HUES64 (cell line): ENCODE data around the gene DLG5.
A peak's percentile ranks its signal among the peaks of the same experiment; 100 is the strongest.

Experiments
- H3K27ac ChIP-seq: 2 replicates; pipeline ENCODE4 v1.7.0; 2013; ENCODE audit warnings: low read depth, low read length, inconsistent platforms
- H3K27me3 ChIP-seq: 2 replicates; pipeline ENCODE4 v1.6.1; 2013; ENCODE audit warnings: mild to moderate bottlenecking, low read length; ENCODE audit not compliant: insufficient read depth
- H3K36me3 ChIP-seq: 2 replicates; pipeline ENCODE4 v1.6.1; 2013; ENCODE audit warnings: mild to moderate bottlenecking, low read length; ENCODE audit not compliant: insufficient read depth
- H3K4me1 ChIP-seq: 2 replicates; pipeline ENCODE4 v1.6.1; 2013; ENCODE audit warnings: mild to moderate bottlenecking, low read length, moderate library complexity; ENCODE audit not compliant: insufficient read depth
- H3K4me3 ChIP-seq: 2 replicates; pipeline ENCODE4 v1.5.1; 2013; ENCODE audit warnings: mild to moderate bottlenecking, low read length, moderate library complexity
- H3K9ac ChIP-seq: 2 replicates; pipeline ENCODE4 v1.6.1; 2013; ENCODE audit warnings: mild to moderate bottlenecking, low read depth, low read length
- H3K9me3 ChIP-seq: 2 replicates; pipeline ENCODE4 v1.6.1; 2013; ENCODE audit warnings: low read depth, low read length; ENCODE audit not compliant: insufficient read depth
- WGBS: fragments of 150-250, 120-280 bp; methylation state at CpG from one replicate; pipeline ENCODE4 v1.1.7; 2013; ENCODE audit warnings: missing lambda C conversion rate; 5-methylcytosine and 5-hydroxymethylcytosine counted together

DLG5 gene

GRCh38 chr10:77873536-77874380 is 52.8 kb downstream of the DLG5 start:
- H3K9ac ChIP-seq = no peak overlapping the region
- H3K27me3 ChIP-seq = no peaks in the 10 kb centered on the region
- no peaks in the 10 kb centered on the region for H3K9me3 ChIP-seq
- H3K4me1 ChIP-seq = peaks cover 43% of the 10 kb centered on the region
- 70% methylated on average over 15 of the region's 15 CpGs for WGBS
- H3K27ac ChIP-seq = peak overlapping the region; percentile 53; the same call in 1 of the 2 replicates
- no peak overlapping the region for H3K4me3 ChIP-seq
- no peaks in the 10 kb centered on the region for H3K36me3 ChIP-seq

GRCh38 chr10:77872947-77873535 is 53.5 kb downstream of the DLG5 start:
- Histone ChIP-seq H3K27me3 (no peaks in the 10 kb centered on the region), H3K9ac (no peak overlapping the region)
- WGBS = 87% methylated on average over 7 of the region's 7 CpGs

GRCh38 chr10:77872151-77872946 is 54.2 kb downstream of the DLG5 start:
- Histone ChIP-seq H3K27ac (no peak overlapping the region), H3K9me3 (no peaks in the 10 kb centered on the region), H3K9ac (no peak overlapping the region), H3K36me3 (no peaks in the 10 kb centered on the region), H3K4me3 (no peak overlapping the region), H3K27me3 (no peaks in the 10 kb centered on the region), H3K4me1 (peaks cover 37% of the 10 kb centered on the region)
- 91% methylated on average over 18 of the region's 18 CpGs for WGBS

More at GRCh38 chr10:77872947-77873535, 53.5 kb downstream of the DLG5 start:
- Histone ChIP-seq H3K36me3 (no peaks in the 10 kb centered on the region), H3K4me3 (no peak overlapping the region), H3K4me1 (peaks cover 37% of the 10 kb centered on the region), H3K9me3 (no peaks in the 10 kb centered on the region), H3K27ac (no peak overlapping the region)

GRCh38 chr10:77869626-77870420 is 56.7 kb downstream of the DLG5 start:
- H3K27me3 ChIP-seq = no peaks in the 10 kb centered on the region
- no peak overlapping the region for H3K4me3 ChIP-seq
- H3K27ac ChIP-seq = no peak overlapping the region
- no peaks in the 10 kb centered on the region for H3K9me3 ChIP-seq
- WGBS = 88% methylated on average over 4 of the region's 4 CpGs
- peaks cover 38% of the 10 kb centered on the region for H3K4me1 ChIP-seq
- peaks cover 20% of the 10 kb centered on the region for H3K36me3 ChIP-seq
- no peak overlapping the region for H3K9ac ChIP-seq

GRCh38 chr10:77868523-77868922 is 58.0 kb downstream of the DLG5 start:
- WGBS = 93% methylated on average over 3 of the region's 3 CpGs
- H3K4me1 ChIP-seq = peaks cover 36% of the 10 kb centered on the region

GRCh38 chr10:77867124-77867719 is 59.3 kb downstream of the DLG5 start:
- WGBS = 87% methylated on average over 6 of the region's 6 CpGs
- Histone ChIP-seq H3K9ac (no peak overlapping the region), H3K27me3 (no peaks in the 10 kb centered on the region), H3K4me3 (no peak overlapping the region), H3K36me3 (peaks cover 20% of the 10 kb centered on the region), H3K9me3 (no peaks in the 10 kb centered on the region), H3K4me1 (peaks cover 30% of the 10 kb centered on the region), H3K27ac (no peak overlapping the region)

More at GRCh38 chr10:77868523-77868922, 58.0 kb downstream of the DLG5 start:
- Histone ChIP-seq H3K27ac (no peak overlapping the region), H3K4me3 (no peak overlapping the region), H3K36me3 (peaks cover 20% of the 10 kb centered on the region), H3K9ac (no peak overlapping the region), H3K9me3 (no peaks in the 10 kb centered on the region), H3K27me3 (no peaks in the 10 kb centered on the region)

GRCh38 chr10:77866598-77866997 is 60.0 kb downstream of the DLG5 start:
- H3K27me3 ChIP-seq = no peaks in the 10 kb centered on the region
- no peaks in the 10 kb centered on the region for H3K9me3 ChIP-seq
- H3K36me3 ChIP-seq = peaks cover 20% of the 10 kb centered on the region
- H3K4me3 ChIP-seq = no peak overlapping the region
- H3K9ac ChIP-seq = no peak overlapping the region
- WGBS = 85% methylated on average over 3 of the region's 3 CpGs
- no peak overlapping the region for H3K27ac ChIP-seq
- peaks cover 30% of the 10 kb centered on the region for H3K4me1 ChIP-seq

- Histone ChIP-seq H3K36me3 (peaks cover 20% of the 10 kb centered on the region), H3K27me3 (no peaks in the 10 kb centered on the region), H3K4me3 (no peak overlapping the region), H3K27ac (no peak overlapping the region), H3K9me3 (no peaks in the 10 kb centered on the region), H3K4me1 (peaks cover 30% of the 10 kb centered on the region), H3K9ac (no peak overlapping the region)
- WGBS = 75% methylated on average over 17 of the region's 17 CpGs
These were observed 60.8 kb downstream of the DLG5 start for GRCh38 chr10:77865580-77866324.

- H3K9ac ChIP-seq = no peak overlapping the region
- H3K4me3 ChIP-seq = no peak overlapping the region
- no peaks in the 10 kb centered on the region for H3K27me3 ChIP-seq
- H3K4me1 ChIP-seq = peaks cover 28% of the 10 kb centered on the region
- H3K27ac ChIP-seq = no peak overlapping the region
- H3K36me3 ChIP-seq = peaks cover 26% of the 10 kb centered on the region
- 90% methylated on average over 11 of the region's 11 CpGs for WGBS
- no peaks in the 10 kb centered on the region for H3K9me3 ChIP-seq
These were observed 62.3 kb downstream of the DLG5 start for GRCh38 chr10:77864151-77864851.
